ENCODE data around the gene NFYA. TPM values are rescaled to one million over a fixed set of nuclear protein-coding genes. Genes with fewer than 3 reads are reported as not detected.

NFYA gene
- polyA plus RNA-seq, 2 of the 4 experiments (the other 2 are of a cell fraction) = 11.2 to 17.0 TPM

DNA sequence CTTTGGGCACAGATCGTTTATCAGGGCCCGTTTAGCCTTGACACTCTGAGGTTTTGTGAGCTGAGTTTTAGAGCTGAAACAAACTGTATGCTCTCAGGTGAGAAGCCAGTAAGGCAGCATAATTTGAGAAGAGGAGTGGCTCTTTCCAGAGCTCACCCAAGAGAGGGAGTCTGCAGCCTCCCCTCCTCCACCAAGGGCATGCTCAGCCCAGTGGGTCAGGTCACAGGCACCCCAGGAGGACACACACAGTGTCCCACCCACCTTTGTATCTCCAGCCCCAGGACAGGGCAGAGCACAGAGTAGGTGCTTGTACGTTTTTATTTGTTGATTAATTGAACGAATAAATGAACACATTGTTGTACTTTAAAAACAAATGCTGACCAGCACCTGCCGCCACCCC lies 27.1 kb upstream of the NFYA start:
- FAIRE-seq (no peak), ATAC-seq (no peak), DNase-seq (ENCODE audit: low read depth in 1 of 2, low spot score in 1 of 2) (no peak)
- H3K4me3 ChIP-seq = no peak overlapping the region
- H3K9me3 ChIP-seq = no peaks in the 10 kb centered on the region
- ChIA-PET CTCF (interaction anchor here (1.4 kb wide), 1 partner anchor 18 kb away, joined by 3 read pairs; no protein-coding TSS in a partner anchor), POLR2A (no interaction called here)
- H3K27ac ChIP-seq = no peak overlapping the region
- no peak overlapping the region for H3K4me2 ChIP-seq
- 58% methylated on average over 5 of the region's 5 CpGs for WGBS (ENCODE audit: missing lambda C conversion rate)
- peaks cover 9% of the 10 kb centered on the region for H3K4me1 ChIP-seq
- TF ChIP-seq USF2 (IDR thresholded peaks at IDR 0.05) (no peak), MYC (IDR thresholded peaks at IDR 0.05; ENCODE audit: borderline replicate concordance, low read length) (no peak), GATA3 (IDR thresholded peaks at IDR 0.05; ENCODE audit: borderline replicate concordance) (no peak), REST (IDR thresholded peaks at IDR 0.05) (no peak), BCL3 (IDR thresholded peaks at IDR 0.05) (no peak), MAZ (IDR thresholded peaks at IDR 0.05; ENCODE audit: borderline replicate concordance, low read depth, low read length) (no peak)

GRCh38 chr6:41046084-41046483 lies 26.7 kb upstream of the NFYA start:
- peaks cover 4% of the 10 kb centered on the region for H3K4me1 ChIP-seq
- CTCF ChIA-PET = interaction anchor here (1.0 to 1.4 kb wide), 2 partner anchors 10 to 18 kb away, joined by 3 to 5 read pairs; no protein-coding TSS in a partner anchor
- no peak overlapping the region for H3K27ac ChIP-seq
- H3K4me3 ChIP-seq = no peak overlapping the region
- no peak for FAIRE-seq
- TF ChIP-seq CBX2 (IDR thresholded peaks at IDR 0.05; ENCODE audit: borderline replicate concordance, low read depth) (no peak), REST (IDR thresholded peaks at IDR 0.05) (no peak), KDM5A (IDR thresholded peaks at IDR 0.05) (no peak), TFCP2L1 (CRISPR knock-in tag; IDR thresholded peaks at IDR 0.05) (no peak)
- TF ChIP-seq, protein P1, sequence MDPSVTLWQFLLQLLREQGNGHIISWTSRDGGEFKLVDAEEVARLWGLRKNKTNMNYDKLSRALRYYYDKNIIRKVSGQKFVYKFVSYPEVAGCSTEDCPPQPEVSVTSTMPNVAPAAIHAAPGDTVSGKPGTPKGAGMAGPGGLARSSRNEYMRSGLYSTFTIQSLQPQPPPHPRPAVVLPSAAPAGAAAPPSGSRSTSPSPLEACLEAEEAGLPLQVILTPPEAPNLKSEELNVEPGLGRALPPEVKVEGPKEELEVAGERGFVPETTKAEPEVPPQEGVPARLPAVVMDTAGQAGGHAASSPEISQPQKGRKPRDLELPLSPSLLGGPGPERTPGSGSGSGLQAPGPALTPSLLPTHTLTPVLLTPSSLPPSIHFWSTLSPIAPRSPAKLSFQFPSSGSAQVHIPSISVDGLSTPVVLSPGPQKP (IDR thresholded peaks at IDR 0.05; ENCODE audit: low read depth, low read length) = no peak
- WGBS (ENCODE audit: missing lambda C conversion rate) = 88% methylated on average over 1 of the region's 1 CpG
- ATAC-seq = no peak
- no peaks in the 10 kb centered on the region for H3K9me3 ChIP-seq
- DNase-seq (ENCODE audit: low read depth in 1 of 2, low spot score in 1 of 2) = no peak
- POLR2A ChIA-PET = no interaction called here
- H3K4me2 ChIP-seq = no peak overlapping the region

GRCh38 chr6:41047306-41047705 lies 25.5 kb upstream of the NFYA start:
- CTCF ChIA-PET = interaction anchor here (1.4 to 2.5 kb wide), 3 partner anchors 17 to 153 kb away, joined by 3 to 7 read pairs (median 3); no protein-coding TSS in a partner anchor
- no peak overlapping the region for H3K4me3 ChIP-seq
- H3K4me2 ChIP-seq = no peak overlapping the region
- ATAC-seq = no peak
- POLR2A ChIA-PET = no interaction called here
- FAIRE-seq = no peak
- 97% methylated on average over 2 of the region's 2 CpGs for WGBS (ENCODE audit: missing lambda C conversion rate)
- no peaks in the 10 kb centered on the region for H3K9me3 ChIP-seq
- DNase-seq (ENCODE audit: low read depth in 1 of 2, low spot score in 1 of 2) = no peak
- no peak overlapping the region for H3K27ac ChIP-seq
- no peaks in the 10 kb centered on the region for H3K4me1 ChIP-seq
- TF ChIP-seq TFCP2L1 (CRISPR knock-in tag; IDR thresholded peaks at IDR 0.05) (no peak), HMGXB4 (CRISPR knock-in tag; IDR thresholded peaks at IDR 0.05; ENCODE audit: borderline replicate concordance) (no peak), ZSCAN20 (CRISPR knock-in tag; IDR thresholded peaks at IDR 0.05) (no peak), HEYL (CRISPR knock-in tag; IDR thresholded peaks at IDR 0.05) (no peak), SMC3 (IDR thresholded peaks at IDR 0.05) (no peak), TP53 (CRISPR knock-in tag; IDR thresholded peaks at IDR 0.05) (no peak), KDM5A (IDR thresholded peaks at IDR 0.05) (no peak), HOXB13 (CRISPR knock-in tag; IDR thresholded peaks at IDR 0.05; ENCODE audit: low read depth) (no peak), CBX8 (IDR thresholded peaks at IDR 0.05) (no peak)
- TF ChIP-seq, protein P2, sequence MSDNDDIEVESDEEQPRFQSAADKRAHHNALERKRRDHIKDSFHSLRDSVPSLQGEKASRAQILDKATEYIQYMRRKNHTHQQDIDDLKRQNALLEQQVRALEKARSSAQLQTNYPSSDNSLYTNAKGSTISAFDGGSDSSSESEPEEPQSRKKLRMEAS (IDR thresholded peaks at IDR 0.05) = no peak
- TF ChIP-seq, protein P3, sequence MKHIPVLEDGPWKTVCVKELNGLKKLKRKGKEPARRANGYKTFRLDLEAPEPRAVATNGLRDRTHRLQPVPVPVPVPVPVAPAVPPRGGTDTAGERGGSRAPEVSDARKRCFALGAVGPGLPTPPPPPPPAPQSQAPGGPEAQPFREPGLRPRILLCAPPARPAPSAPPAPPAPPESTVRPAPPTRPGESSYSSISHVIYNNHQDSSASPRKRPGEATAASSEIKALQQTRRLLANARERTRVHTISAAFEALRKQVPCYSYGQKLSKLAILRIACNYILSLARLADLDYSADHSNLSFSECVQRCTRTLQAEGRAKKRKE (CRISPR knock-in tag; IDR thresholded peaks at IDR 0.05; ENCODE audit: low read depth) = no peak

Measured in A549 (cell line).